CD1c-positive myeloid dendritic cell (primary cell): ENCODE measurements around the gene ATXN7L3B.
"Not testable (repeated sequence)": the region's sequence is repeated elsewhere in the genome, so short reads cannot be mapped to it uniquely, and the experiment has no call there.

Source experiments
- DNase-seq: peaks from one replicate; pipeline ENCODE4 v3.0.0-alpha.2; 2016; ENCODE audit errors: extremely low spot score

Gene ATXN7L3B, protein sequence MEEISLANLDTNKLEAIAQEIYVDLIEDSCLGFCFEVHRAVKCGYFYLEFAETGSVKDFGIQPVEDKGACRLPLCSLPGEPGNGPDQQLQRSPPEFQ

GRCh38 chr12:74537707-74538385, at the start of gene ATXN7L3B:
ATXN7L3B (plus strand) TSS chr12:74537835; CDS start chr12:74538113, 278 bp downstream.
- DNase-seq, result peak; percentile 98

DNA sequence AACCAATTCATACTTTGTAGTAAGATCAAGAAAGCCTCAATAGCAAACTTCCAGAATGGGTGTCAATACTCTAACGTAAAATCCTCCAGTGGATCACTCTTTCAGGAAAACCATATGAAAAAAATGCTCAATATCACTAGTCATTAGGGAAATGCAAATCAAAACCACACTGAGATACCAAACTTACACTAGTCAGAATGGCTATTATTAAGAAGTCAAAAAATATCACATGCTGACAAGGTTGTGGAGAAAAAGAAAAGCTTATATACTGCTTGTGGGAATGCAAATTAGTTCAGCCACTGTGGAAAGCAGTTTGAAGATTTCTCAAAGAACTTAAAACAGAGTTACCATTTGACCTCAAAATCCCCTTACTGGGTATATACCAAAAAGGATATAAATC, 49.5 kb upstream of the ATXN7L3B start:
- no peak for DNase-seq

DNA sequence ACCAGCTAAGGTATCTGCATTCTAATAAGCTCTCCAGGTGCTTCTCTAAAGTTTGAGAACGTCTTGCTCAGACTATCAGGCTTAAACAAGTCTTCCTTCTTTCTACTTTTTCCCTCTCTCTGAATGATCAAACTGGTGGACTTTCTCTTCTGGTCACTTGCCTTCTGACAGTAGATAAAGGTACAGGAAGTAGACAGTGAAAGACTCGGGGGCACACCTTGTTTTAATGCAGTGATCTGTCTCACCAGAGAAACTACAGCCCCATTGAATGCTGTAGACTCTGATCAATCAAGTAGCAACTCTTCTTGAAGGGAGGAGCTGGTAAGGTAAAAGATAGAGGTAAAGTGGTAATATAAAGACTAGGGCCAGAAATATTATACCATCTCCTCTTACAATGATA, 48.1 kb upstream of the ATXN7L3B start:
- DNase-seq, result no peak

GRCh38 chr12:74490390-74491064, 47.1 kb upstream of the ATXN7L3B start:
- no peak for DNase-seq

DNA sequence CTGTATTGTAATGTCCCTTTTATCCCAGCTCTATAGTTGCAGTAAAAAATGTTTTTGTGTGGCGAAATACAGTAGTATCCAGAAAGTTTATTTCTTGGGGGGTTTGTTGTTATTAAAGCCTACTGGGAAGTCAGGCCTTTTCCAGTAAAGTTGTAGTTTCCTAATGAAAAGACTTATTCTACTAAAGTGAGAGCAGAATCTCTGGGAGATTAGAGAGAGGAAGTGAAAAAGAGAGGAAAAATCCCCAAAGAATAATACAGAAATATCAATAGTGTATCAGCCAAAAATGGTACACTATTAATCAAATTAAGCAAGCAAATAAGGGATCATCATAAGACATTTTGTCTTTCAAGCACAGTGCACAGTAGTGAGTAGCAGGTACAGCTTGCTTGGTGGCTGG, 46.3 kb upstream of the ATXN7L3B start:
- DNase-seq, result no peak

DNA sequence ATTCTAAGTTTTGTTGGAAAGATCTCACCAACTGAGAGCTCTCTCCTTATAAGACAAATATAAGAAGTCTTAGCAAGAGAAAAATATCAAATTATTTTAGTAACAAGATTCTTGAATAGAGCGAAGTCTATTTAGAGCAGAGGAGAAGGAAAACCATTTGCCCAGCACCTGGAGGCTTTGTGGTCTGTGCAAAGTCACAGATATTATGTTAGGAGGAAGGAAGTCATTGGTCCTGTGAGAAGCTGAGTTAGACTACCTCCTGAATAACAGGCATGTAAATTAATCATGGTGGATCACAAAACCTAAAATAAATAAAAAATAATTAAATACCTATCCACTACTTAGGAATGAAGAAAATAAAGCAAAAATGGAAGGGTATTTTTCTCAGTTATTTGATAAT, 38.4 kb upstream of the ATXN7L3B start:
- DNase-seq, result no peak

GRCh38 chr12:74508873-74509657, 28.6 kb upstream of the ATXN7L3B start:
- DNase-seq, result not testable (repeated sequence)

DNA sequence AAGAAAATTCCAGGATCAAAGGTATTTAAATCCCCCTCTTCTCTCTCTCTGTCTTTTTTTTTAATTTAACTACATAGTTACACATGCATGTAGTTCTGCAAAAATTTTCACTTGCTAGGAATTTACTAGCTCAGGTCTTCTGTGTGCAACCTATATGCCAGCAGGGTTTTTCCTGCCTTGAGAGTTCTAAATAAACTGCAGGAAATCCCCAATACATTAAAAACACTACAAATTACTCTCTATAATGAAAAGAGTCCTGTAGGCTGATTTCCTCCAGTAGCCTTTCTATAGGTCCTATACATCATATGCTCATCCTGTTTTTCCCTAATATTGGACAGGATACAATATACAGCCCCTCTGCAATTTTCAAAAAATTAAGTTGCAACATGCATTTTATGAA, 27.7 kb upstream of the ATXN7L3B start:
- no peak for DNase-seq

DNA sequence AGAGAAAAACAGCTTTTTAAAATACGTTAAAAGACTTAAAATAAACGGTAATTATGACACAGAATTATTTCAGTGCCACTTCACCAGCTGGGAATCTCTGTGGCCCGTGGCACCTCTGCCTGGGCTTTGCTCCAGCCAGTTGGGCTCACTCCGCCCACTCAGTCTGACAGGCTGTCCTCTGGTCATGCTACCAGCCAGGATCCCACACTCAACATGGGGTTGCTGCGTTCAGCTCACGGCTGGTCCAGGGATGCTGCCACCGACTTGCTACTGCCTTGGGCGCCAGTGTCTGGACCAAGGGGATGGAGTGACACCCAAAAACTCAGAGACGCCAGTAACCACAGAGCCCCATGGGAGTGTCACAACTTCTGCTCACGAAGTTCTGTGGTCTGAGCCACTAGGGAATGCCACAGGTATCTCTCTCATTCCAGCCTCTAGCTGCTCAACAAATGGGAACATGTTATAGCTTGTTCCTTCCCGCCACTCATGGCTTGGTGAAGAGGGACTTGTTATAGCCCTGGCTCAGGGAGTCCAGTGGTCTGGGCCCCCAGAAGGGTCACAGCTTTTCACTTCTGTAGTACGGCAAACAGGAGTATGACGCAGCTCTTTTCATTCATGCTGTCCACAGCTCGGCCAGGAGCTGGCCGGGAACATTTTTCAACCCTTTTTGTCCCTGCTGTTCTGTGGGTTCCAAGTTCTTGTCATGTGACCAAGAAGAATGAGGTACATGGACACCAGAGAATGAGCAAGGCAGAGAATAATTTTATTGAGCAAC, 23.4 kb upstream of the ATXN7L3B start:
- no peak for DNase-seq

- DNase-seq, result no peak
Measured at GRCh38 chr12:74515849-74516248, 21.8 kb upstream of the ATXN7L3B start.

GRCh38 chr12:74526535-74526934, 11.1 kb upstream of the ATXN7L3B start:
- DNase-seq, result no peak

- no peak for DNase-seq
Measured at GRCh38 chr12:74527491-74527890, 10.1 kb upstream of the ATXN7L3B start.

DNA sequence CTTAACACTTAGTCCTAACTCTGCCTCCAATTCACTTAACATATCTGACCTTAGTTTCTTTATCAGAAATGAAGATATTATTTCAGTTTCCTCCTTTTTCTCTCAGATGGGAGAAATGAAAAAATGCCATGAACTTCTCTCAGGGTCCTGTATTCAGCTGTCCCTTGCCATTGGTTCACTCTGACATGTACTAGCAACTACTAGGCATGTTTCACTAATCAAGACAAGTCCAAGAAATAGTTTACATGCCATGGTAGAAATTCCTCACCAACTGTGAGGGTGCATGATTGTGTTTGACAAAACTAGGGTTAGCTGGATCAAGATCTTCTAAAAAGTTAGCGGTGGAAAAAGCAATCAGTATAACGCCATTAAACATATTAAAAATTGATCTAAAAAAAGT, 7.0 kb upstream of the ATXN7L3B start:
- DNase-seq, result no peak

DNA sequence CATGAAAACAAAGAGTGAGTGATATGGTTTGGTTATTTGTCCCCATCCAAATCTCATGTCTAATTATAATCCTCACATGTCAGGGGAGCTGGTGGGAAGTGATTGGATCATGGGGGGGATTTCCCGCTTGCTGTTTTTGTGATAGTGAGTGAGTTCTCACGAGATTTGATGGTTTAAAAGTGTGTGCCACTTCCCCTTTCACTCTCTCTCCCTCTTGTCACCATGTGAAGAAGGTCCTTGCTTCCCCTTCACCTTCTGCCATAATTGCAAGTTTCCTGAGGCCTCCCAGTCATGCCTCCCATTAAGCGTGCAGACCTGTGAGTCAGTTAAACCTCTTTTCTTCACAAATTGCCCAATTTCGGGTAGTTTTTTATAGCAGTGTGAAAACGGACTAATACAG, 2.1 kb upstream of the ATXN7L3B start:
- DNase-seq, result peak; percentile 58

DNA sequence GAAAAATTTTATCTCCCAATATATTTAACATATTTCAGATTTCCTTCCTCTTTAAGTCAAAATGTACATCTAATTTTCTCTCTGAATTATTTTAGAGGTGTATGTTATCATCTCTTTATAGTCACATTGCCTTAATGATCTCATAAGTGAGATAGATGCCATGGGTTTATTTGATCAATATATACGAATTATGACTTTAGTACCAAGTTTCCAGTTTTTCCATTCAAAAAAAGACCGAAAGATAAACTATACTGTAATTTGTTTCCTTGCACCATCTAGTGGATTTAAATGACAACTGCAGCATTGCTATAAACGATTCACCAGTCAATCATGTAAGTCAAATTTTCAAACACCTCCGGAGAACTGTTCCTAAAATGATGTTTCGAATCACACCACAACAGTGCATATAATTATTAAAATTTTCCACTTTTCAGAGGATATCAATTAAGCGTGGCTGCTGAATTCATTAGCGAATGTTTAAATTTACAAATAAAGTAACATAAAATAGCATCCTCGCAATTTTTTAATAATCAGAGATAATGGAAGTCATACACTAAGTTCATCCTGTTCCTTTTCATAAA, 419 bp upstream of the ATXN7L3B start:
- peak; percentile 68 for DNase-seq

DNA sequence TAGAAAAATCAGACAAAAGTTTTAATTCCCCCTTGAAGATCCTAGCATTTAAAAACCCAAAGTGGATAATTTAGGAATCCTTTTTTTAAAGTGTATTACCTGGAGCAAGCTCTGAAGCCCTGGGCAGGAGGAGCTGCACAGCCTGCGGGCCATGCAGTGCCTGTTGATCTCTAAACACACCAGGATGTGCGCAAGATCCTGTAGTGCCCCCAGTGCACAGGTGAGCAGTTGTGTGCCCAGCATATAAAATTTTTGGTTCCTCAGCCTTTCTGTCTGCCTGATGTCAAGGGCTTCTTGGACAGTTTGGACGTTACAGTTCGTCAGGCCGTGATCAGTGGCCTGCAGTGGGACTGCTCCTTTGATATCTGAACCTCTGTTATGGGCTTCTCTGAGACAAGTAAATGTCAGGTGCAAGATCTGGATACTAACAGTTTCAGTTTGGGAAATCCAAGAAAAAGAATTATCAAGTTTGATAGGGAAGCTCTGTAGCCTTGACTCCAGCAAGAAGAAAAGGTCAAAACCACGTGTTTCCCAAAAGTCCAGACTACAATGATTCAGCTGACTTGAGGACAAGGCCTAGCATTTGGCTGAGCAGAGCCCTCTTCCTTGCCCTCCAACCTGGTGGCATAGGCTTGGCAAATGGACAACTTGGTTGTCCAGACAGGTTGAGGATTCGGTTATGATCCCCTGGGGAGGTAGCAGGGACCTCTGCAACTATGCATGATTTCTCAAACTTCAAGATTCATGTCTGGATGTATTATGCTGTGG, 1.0 kb downstream of the ATXN7L3B start:
- DNase-seq, result peak; percentile 21

DNA sequence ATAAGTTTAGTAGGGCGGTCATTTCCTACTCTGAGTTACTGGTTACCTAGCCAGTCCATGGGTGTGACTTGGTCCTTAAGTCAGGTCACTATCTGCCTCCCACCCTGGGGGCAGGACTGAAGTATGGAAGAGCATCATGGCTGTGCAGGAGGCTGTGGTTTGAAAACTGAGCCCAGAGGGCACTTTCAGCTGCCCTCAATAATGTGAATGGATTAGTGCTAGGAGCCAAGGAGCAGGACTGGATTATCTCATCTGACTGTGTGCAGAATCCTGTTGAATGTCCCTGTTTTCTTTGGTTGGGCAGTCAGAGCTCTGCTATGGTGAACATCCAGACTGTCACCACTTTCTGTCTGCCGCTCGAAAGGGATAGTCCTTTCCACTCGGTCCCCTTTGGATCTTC, 1.6 kb downstream of the ATXN7L3B start:
- DNase-seq, result no peak

DNA sequence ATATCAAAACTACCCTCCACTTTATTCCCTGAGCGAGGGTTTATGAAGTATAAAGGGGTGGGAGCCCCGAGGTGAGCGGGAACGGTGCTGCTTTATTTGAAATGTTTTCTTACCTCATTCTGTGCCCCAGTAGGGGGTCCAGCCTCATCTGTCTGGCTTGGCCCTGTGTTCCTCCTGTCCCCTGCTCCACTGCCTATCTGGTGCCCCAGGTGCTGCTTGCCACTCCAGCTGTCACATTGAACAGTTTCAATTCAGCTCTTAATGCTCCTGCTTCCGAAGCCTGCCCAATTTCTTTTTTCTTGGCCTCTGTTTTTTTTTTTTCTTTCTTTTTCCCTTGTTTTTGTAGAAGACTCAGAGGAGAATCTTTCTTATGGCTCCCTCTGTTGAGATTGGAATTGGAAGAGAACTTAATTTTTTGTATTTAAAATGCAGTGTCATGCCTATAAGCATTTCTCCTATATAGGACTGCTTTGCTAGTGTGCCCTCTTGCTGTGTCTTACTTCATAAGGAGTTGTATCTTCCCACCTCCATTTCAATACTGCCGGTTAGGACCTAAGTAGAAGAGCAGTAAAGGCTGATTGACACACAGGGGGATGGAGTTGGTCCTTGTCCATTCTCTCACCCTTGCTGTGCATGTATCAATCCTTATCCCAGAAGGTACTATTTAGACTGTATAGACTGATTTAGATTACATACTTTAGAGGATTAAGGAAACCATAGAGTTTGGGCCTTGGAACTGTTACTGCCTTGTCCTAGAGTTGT, 2.3 kb downstream of the ATXN7L3B start:
- DNase-seq, result no peak

- DNase-seq, result no peak
Measured at GRCh38 chr12:74541074-74541473, 3.4 kb downstream of the ATXN7L3B start.

DNA sequence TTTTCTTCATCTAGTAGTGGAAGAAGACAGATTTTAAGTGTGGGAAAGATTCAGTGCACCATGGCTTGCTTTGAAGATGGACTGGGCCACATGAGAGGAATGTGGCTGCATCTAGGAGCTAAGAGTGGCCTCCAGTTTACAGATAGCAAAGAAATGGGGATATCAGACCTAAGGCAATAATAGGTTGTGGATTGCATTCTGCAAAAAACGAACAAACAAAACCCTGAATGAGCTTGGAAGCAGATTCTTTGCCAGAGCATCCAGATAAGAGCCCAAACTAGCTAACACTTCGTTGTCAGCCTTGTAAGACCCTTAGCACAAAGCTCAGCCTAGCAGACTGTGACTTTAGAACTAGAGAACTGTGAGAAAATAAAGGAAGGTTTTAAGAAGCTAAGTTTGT, 9.6 kb downstream of the ATXN7L3B start:
- DNase-seq, result no peak
